ENCODE measurements around the gene GNG4. TPM values are rescaled to one million over a fixed set of nuclear protein-coding genes. Genes with fewer than 3 reads are reported as not detected.
"Not testable (repeated sequence)": the region's sequence is repeated elsewhere in the genome, so short reads cannot be mapped to it uniquely, and the experiment has no call there.

GNG4 gene
- total RNA-seq, 2 experiments from 2014 or later = 0.18 TPM

DNA sequence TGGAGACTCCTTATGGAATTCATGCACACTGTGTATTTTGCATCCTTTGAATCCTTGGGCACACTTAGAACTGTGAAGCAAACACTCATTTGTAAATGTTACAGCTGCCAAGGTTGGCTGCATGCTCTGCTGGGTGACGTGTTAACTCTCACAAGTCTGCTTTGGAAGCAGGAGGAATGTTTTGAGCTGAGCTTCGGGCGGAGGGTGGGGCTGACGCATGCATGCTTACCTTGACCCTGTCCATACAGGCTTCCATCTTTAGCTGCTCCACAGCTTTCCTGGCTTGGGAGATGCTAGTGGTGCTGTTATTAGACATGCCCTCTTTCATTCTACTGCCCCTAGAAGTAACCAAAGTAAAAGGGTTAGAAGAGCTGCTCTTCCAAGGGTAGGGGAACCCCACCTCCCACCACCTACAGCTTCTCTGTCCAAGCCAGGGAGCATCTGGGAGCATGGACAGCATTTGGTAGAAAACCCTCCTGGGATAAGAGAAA lies 66.0 kb downstream of the GNG4 start:
- POLR2A ChIA-PET = no interaction called here
- H3K4me1 Mint-ChIP-seq = no peaks in the 10 kb centered on the region
- H3K4me3 Mint-ChIP-seq = no peak overlapping the region
- H3K27me3 Mint-ChIP-seq = peaks cover 7% of the 10 kb centered on the region
- H3K27ac Mint-ChIP-seq = no peak overlapping the region
- no peaks in the 10 kb centered on the region for H3K36me3 Mint-ChIP-seq (ENCODE audit: low read depth)
- CTCF ChIA-PET = interaction anchor here (0.6 to 1.4 kb wide), 2 partner anchors 14 to 15 kb away, joined by 3 to 4 read pairs; no protein-coding TSS in a partner anchor
- H3K9me3 Mint-ChIP-seq = peaks cover 4% of the 10 kb centered on the region
- DNase-seq = no peak

DNA sequence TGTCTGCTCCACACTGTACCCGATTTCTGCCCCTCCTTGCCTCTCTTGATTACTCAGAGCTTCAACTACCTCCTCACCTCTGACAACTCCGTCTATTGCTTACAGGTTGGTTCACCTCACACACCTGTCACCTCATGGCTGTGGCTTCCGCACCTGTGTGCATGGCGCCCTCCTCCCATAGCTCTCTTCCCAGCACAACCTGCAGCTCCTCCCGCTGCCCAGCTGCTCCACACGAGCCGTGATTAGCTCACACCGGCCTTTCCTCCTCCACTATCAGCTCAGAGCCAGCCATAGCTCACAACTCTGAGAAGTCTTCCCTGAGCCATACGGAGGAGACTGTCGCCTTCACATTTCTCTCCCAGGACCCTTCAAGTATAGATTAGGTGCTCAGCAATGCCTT lies 67.5 kb downstream of the GNG4 start:
- H3K27ac Mint-ChIP-seq = no peak overlapping the region
- ChIA-PET POLR2A (no interaction called here), CTCF (interaction anchor here (1.1 kb wide), 1 partner anchor 18 kb away, joined by 3 read pairs; no protein-coding TSS in a partner anchor)
- H3K4me1 Mint-ChIP-seq = no peaks in the 10 kb centered on the region
- peaks cover 7% of the 10 kb centered on the region for H3K27me3 Mint-ChIP-seq
- no peaks in the 10 kb centered on the region for H3K9me3 Mint-ChIP-seq
- H3K4me3 Mint-ChIP-seq = no peak overlapping the region
- DNase-seq = no peak
- no peaks in the 10 kb centered on the region for H3K36me3 Mint-ChIP-seq (ENCODE audit: low read depth)

DNA sequence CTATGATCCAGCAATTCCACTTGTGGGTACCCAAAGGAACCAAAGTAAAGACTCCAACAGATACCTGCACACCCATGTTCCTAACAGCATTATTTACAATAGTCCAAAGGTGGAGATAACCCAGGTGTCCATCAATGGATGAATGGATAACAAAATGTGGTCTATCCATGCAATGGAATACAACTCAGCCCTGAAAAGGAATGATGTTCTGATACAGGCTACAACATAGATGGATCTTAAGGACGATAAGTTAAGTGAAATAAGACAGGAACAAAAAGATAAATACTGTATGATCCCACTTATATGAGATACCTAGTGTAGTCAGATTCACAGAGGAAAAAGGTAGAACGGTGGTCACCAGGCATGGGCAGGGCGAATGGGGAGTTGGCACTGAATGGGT lies 69.7 kb downstream of the GNG4 start:
- Mint-ChIP-seq H3K9me3 (no peaks in the 10 kb centered on the region), H3K4me3 (no peak overlapping the region), H3K27ac (no peak overlapping the region), H3K27me3 (peaks cover 3% of the 10 kb centered on the region), H3K36me3 (ENCODE audit: low read depth) (no peaks in the 10 kb centered on the region), H3K4me1 (no peaks in the 10 kb centered on the region)
- ChIA-PET POLR2A (no interaction called here), CTCF (no interaction called here)
- DNase-seq = no peak

DNA sequence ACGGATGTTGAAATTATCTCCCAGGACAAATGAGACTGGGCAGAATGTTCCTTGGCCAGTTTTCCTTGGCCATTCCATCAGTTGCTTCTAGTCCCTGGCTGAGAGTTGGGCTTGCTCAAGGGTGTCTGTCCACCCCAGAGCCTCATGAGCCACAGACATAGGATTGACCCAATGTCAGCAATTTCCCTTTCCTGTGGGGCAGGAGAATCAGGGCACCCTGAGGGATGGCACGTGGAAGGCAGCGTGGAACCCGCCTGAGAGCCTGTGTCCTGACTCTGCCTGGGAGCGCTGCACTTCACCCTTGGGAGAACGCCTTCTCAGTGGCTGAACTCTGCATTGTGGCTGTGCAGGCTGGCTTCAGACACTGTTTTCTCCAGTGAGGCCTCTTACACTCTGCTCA lies 74.0 kb downstream of the GNG4 start:
- no peaks in the 10 kb centered on the region for H3K4me1 Mint-ChIP-seq
- H3K27me3 Mint-ChIP-seq = no peaks in the 10 kb centered on the region
- no peaks in the 10 kb centered on the region for H3K9me3 Mint-ChIP-seq
- H3K4me3 Mint-ChIP-seq = no peak overlapping the region
- no peak overlapping the region for H3K27ac Mint-ChIP-seq
- ChIA-PET CTCF (no interaction called here), POLR2A (no interaction called here)
- DNase-seq = no peak
- no peaks in the 10 kb centered on the region for H3K36me3 Mint-ChIP-seq (ENCODE audit: low read depth)

DNA sequence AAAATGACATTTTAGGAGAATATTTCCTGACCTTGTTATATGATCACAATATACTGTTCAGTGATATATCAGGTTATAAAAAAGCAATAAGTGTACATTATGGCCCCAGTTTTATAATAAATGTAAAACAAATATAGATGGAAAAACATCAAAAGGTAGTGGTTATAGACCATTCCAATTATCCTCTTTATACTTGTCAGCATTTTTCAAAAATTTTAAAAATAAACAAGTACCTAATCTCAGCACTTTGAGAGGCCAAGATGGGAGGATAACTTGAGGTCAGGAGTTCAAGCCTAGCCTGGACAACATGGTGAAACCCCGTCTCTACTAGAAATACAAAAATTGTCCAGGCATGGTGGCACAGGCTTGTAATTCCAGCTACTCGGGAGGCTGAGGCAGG lies 75.7 kb downstream of the GNG4 start:
- H3K4me1 Mint-ChIP-seq = no peaks in the 10 kb centered on the region
- no peaks in the 10 kb centered on the region for H3K9me3 Mint-ChIP-seq
- H3K27ac Mint-ChIP-seq = no peak overlapping the region
- H3K36me3 Mint-ChIP-seq (ENCODE audit: low read depth) = no peaks in the 10 kb centered on the region
- no peaks in the 10 kb centered on the region for H3K27me3 Mint-ChIP-seq
- ChIA-PET CTCF (no interaction called here), POLR2A (no interaction called here)
- H3K4me3 Mint-ChIP-seq = no peak overlapping the region
- DNase-seq = no peak

DNA sequence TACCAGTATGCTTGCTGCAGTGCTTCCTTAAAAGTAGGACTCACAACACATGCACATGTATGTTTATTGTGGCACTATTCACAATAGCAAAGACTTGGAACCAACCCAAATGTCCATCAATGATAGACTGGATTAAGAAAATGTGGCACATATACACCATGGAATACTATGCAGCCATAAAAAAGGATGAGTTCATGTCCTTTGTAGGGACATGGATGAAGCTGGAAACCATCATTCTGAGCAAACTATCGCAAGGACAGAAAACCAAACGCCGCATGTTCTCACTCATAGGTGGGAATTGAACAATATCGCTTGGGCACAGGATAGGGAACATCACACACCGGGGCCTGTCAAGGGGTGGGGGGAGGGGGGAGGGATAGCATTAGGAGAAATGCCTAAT lies 76.6 kb downstream of the GNG4 start:
- H3K36me3 Mint-ChIP-seq (ENCODE audit: low read depth); H3K27me3 Mint-ChIP-seq; H3K4me3 Mint-ChIP-seq; CTCF ChIA-PET; H3K9me3 Mint-ChIP-seq; H3K4me1 Mint-ChIP-seq; POLR2A ChIA-PET; DNase-seq; H3K27ac Mint-ChIP-seq: not testable (repeated sequence)

DNA sequence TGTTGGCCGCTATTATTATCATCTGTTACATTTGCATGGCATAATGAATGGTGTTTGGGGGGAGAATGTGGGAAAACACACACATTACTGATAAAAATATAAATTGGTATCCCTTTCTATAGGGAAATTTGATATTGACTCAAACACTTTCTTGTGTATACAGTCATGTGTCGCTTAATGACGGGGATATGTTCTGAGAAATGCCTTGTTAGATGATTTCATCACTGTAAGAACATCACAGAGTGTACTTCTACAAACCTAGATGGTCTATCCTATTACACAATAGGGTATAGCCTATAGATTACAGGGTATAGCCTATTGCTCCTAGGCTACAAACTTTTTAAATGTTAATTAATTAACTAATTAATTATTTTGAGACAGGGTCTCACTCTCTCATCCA lies 78.1 kb downstream of the GNG4 start:
- Mint-ChIP-seq H3K27ac (no peak overlapping the region), H3K4me3 (no peak overlapping the region), H3K27me3 (no peaks in the 10 kb centered on the region), H3K4me1 (peaks cover 13% of the 10 kb centered on the region), H3K36me3 (ENCODE audit: low read depth) (no peaks in the 10 kb centered on the region), H3K9me3 (no peaks in the 10 kb centered on the region)
- CTCF ChIA-PET = no interaction called here
- POLR2A ChIA-PET = no interaction called here
- no peak for DNase-seq

DNA sequence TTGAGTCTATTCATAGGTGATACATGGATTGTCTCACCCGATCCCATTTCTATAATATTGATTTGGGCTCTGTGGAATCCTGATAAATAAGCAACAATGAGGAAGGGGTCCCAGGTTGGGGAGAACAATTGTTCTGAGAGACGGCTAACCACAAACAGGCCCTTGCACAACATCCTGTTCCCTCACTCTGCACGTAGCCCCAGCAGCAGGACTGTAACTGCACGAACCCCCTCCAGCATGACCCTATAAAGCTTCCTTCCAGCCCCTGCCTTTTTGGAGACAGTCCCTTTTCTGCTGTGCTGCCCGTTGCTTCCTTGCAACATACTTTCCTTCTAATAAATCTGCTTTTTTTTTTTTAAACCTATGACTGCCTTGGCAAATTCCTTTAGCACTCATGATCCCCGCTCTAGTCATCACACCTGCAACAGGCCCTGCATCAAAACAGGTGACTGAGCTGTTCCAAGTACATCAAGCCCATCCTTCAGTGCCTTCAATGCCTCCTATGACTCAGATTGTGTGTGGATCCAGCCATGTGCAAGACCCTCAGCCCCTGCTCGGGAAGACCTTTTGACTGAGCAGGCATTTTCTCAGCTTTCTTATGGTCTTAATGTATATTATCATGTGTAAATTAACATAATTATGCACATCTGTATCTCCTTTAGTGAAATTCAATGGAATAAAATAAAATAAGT lies 81.6 kb downstream of the GNG4 start:
- peaks cover 13% of the 10 kb centered on the region for H3K4me1 Mint-ChIP-seq
- POLR2A ChIA-PET = no interaction called here
- H3K4me3 Mint-ChIP-seq = no peak overlapping the region
- peak overlapping the region; percentile 14 for H3K27ac Mint-ChIP-seq
- CTCF ChIA-PET = no interaction called here
- peak; percentile 37 for DNase-seq
- H3K36me3 Mint-ChIP-seq (ENCODE audit: low read depth) = no peaks in the 10 kb centered on the region
- peaks cover 3% of the 10 kb centered on the region for H3K27me3 Mint-ChIP-seq
- H3K9me3 Mint-ChIP-seq = no peaks in the 10 kb centered on the region

DNA sequence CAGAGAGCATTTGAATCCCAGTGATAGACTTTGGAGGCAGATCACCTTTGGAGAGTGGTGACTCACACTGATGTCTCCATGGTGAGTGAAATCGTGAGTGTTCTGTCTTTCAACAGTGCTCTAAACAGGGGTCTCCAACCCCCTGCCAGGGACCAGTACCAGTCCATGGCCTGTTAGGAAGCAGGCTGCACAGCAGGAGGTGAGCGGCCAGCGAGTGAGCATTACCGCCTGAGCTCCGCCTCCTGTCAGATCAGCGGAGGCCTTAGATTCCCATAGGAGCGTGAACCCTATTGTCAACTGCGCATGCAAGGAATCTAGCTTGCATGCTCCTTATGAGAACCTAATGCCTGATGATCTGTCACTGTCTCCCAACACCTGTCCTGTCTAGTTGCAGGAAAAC lies 83.5 kb downstream of the GNG4 start:
- ChIA-PET POLR2A (no interaction called here), CTCF (no interaction called here)
- no peak for DNase-seq
- no peaks in the 10 kb centered on the region for H3K36me3 Mint-ChIP-seq (ENCODE audit: low read depth)
- H3K27ac Mint-ChIP-seq = no peak overlapping the region
- H3K9me3 Mint-ChIP-seq = no peaks in the 10 kb centered on the region
- H3K4me1 Mint-ChIP-seq = peaks cover 13% of the 10 kb centered on the region
- no peak overlapping the region for H3K4me3 Mint-ChIP-seq
- peaks cover 5% of the 10 kb centered on the region for H3K27me3 Mint-ChIP-seq

DNA sequence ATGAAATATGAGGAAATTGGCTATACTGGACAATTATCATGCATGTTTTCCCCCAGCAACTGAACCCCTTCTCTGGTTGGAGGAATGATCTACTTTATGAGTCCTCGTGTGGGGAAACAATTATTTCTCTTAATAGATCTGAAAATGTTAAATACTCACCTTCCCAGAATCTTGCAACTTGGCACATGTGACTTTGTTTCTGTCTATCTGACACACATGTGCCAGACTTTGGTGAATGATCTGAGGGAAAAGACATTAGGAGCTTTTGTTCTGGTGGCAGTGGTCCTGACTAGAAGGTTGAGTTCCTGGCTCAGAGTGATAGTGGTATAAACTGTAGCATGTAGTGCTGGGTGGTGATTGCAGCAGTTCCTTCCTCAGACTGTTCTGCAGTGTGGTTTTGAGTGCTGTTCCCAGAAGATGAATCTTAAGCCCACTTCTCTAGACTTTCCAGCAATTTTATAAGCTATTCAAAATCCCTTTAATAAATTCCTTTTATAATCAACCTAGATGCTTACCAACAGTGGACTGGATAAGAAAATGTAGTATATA lies 86.0 kb downstream of the GNG4 start:
- H3K36me3 Mint-ChIP-seq (ENCODE audit: low read depth) = no peaks in the 10 kb centered on the region
- H3K9me3 Mint-ChIP-seq = no peaks in the 10 kb centered on the region
- no peak overlapping the region for H3K27ac Mint-ChIP-seq
- no peak overlapping the region for H3K4me3 Mint-ChIP-seq
- no peak for DNase-seq
- ChIA-PET CTCF (interaction anchor here (0.9 to 1.1 kb wide), 2 partner anchors 35 to 38 kb away, joined by 3 to 4 read pairs; no protein-coding TSS in a partner anchor), POLR2A (no interaction called here)
- H3K4me1 Mint-ChIP-seq = peaks cover 13% of the 10 kb centered on the region
- H3K27me3 Mint-ChIP-seq = peaks cover 5% of the 10 kb centered on the region

DNA sequence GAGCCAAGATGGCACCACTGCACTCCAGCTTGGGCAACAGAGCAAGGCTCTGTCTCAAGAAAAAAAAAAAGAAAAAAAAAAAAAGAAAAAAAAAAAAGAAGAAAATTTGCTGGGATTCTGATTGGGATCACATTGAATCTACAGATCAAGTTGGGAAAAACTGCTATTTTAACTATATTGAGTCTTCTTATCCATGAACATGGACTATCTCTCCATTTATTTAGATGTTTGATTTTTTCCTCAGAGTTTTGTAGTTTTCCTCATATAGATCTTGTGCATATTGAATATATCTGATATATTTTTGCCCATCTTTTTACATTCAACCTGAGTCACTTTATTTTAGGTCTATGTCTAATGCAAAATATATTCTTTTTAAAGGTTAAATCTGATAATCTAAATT lies 87.0 kb downstream of the GNG4 start:
- Mint-ChIP-seq H3K36me3 (ENCODE audit: low read depth) (no peaks in the 10 kb centered on the region), H3K27ac (no peak overlapping the region), H3K4me3 (no peak overlapping the region), H3K27me3 (peaks cover 5% of the 10 kb centered on the region), H3K9me3 (no peaks in the 10 kb centered on the region), H3K4me1 (peaks cover 4% of the 10 kb centered on the region)
- POLR2A ChIA-PET = no interaction called here
- CTCF ChIA-PET = no interaction called here
- DNase-seq = no peak

DNA sequence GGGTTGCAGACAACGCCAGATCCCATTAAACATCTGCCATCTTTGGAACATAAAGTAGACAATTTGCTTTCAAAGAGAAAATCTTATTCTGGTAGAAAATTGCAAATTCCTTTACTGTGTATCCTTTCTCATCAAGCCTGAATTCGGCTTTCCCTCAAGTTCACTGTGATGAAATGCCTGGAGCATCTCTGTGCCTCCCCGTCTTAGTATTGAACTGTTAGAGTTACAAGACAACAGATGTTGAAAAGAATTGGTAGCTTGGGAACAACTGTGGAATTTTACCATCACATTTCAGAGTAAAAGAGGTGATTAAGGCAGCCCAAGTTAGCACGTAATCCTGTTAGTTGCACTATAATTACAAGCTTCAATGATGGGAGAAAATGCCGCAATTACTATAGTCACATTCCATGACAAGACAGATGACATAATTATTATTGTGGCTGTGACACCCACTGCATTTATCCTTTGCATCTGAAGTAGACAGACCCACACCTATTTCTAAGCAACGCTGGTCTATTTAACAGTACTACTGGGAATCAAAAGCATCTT lies 90.9 kb downstream of the GNG4 start:
- POLR2A ChIA-PET = no interaction called here
- CTCF ChIA-PET = no interaction called here
- Mint-ChIP-seq H3K4me3 (no peak overlapping the region), H3K27me3 (peaks cover 2% of the 10 kb centered on the region), H3K4me1 (no peaks in the 10 kb centered on the region), H3K27ac (no peak overlapping the region), H3K36me3 (ENCODE audit: low read depth) (no peaks in the 10 kb centered on the region), H3K9me3 (no peaks in the 10 kb centered on the region)
- no peak for DNase-seq

DNA sequence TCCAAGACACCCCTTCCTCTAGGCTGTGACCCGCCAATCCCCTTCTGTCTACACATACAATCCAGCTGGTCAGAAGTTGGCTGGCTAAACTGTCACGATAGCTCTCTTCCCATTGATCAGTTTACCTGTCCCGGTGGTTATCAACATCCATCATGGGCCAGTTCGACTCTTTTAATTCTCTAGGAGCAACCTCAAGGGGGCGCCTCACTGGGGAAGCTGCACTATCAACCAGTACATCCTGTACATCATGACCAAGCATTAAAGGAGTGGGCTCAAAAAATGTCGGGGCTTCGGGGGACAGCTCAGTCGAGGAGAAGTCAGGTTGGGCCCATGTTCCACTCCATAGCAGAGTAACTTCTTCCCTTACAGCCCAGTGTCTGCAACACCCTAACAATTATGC lies 92.1 kb downstream of the GNG4 start:
- Mint-ChIP-seq H3K36me3 (ENCODE audit: low read depth) (no peaks in the 10 kb centered on the region), H3K4me1 (no peaks in the 10 kb centered on the region), H3K27ac (no peak overlapping the region), H3K27me3 (no peaks in the 10 kb centered on the region), H3K9me3 (no peaks in the 10 kb centered on the region), H3K4me3 (no peak overlapping the region)
- DNase-seq = peak; percentile 33
- POLR2A ChIA-PET = no interaction called here
- CTCF ChIA-PET = interaction anchor here (0.9 to 1.6 kb wide), 5 partner anchors 10 to 414 kb away, joined by 3 read pairs; no protein-coding TSS in a partner anchor

DNA sequence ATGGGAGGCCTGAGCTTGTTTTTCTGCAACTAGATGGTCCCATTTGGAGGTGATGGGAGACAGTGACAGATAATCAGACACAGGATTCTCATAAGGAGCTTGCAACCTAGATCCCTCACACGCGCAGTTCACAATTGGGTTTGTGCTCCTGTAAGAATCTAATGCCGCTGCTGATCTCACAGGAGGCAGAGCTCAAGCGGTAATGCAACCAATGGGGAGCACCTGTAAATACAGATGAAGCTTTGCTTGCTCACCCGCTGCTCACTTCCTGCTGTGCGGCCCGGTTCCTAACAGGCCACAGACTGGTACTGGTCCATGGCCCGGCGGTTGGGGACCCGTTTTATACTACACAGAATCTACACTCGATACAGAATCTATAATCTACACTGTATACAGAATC lies 92.8 kb downstream of the GNG4 start:
- CTCF ChIA-PET = interaction anchor here (1.0 to 1.6 kb wide), 5 partner anchors 9 to 51 kb away, joined by 3 read pairs; no protein-coding TSS in a partner anchor
- Mint-ChIP-seq H3K4me3 (no peak overlapping the region), H3K27ac (no peak overlapping the region), H3K36me3 (ENCODE audit: low read depth) (no peaks in the 10 kb centered on the region), H3K9me3 (no peaks in the 10 kb centered on the region), H3K27me3 (no peaks in the 10 kb centered on the region), H3K4me1 (no peaks in the 10 kb centered on the region)
- DNase-seq = no peak
- POLR2A ChIA-PET = no interaction called here
